C4-2B (cell line): ENCODE measurements around the gene KERA.

Experiments used
- CTCF ChIP-seq: fragments of 450-650 bp; conservative IDR thresholded peaks from 2 replicates; pipeline ENCODE4 v1.5.1; 2017; ENCODE audit warnings: mild to moderate bottlenecking
- ZFX ChIP-seq: fragments of 450-650 bp; IDR thresholded peaks from 2 replicates; pipeline ENCODE4 v1.6.1; 2017

DNA sequence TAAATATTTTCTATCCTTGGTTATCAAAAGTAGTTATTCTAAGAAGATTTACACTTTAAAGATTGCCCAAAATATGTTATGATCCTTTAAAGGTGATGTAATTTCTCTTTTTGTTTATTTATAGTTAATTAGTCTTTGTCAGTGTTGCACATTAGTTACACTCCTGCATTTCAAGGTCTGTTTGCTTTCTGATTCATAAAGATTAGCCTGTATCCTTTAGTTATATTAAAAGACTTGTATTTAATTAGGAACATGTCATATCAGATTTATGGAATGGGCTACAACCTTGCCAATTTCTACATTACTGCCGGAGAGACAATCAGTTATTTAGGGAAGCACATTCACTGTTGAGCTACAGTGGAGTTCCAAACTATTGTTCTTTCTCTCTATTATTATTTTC lies 56.5 kb downstream of the KERA start:
- TF ChIP-seq CTCF (no peak), ZFX (no peak)
